Panc1 (cell line): ENCODE results near the gene SERPINA3. TPM values are rescaled to one million over a fixed set of nuclear protein-coding genes. Genes with fewer than 3 reads are reported as not detected.

Source experiments
- ATAC-seq: fragments of 200-7000 bp; cut with Tn5 transposase; 2 replicates; pipeline ENCODE4 v1.9.1; 2020; ENCODE audit warnings: mild to moderate bottlenecking, moderate library complexity
- BruUV-seq: library from RNA; stranded (reverse); fragments of 400-500 nt; replicated peaks from 2 replicates; lab custom pipeline; 2021; lab: Mats Ljungman, UMichigan
- CTCF ChIA-PET: fragments of 300-600 bp; sonication (Branson Sonifier 250); formaldehyde crosslinking; loops from one replicate; lab custom pipeline; 2022; ENCODE audit warnings: antibody characterized with exemption; lab: Charles Lee
- POLR2A ChIA-PET: fragments of 300-600 bp; sonication (Branson Sonifier 250); formaldehyde crosslinking; loops from one replicate; lab custom pipeline; 2022; ENCODE audit warnings: antibody characterized with exemption; lab: Charles Lee
- DNase-seq: peaks from one replicate; pipeline ENCODE4 v3.0.0-alpha.2; 2010; ENCODE audit warnings: low read depth, low spot score
- H3K27ac ChIP-seq: 2 replicates; pipeline ENCODE4 v1.5.1; 2011; ENCODE audit warnings: mild to moderate bottlenecking, low read length, inconsistent platforms
- H3K27me3 ChIP-seq: fragments of 200-500 bp; sonication (Bioruptor generic); 2 replicates; pipeline ENCODE4 v1.6.0; 2014; ENCODE audit warnings: low read length, inconsistent platforms; ENCODE audit not compliant: control insufficient read depth, insufficient read depth
- H3K36me3 ChIP-seq: fragments of 200-500 bp; sonication (Bioruptor generic); 2 replicates; pipeline ENCODE4 v1.5.1; 2014; ENCODE audit warnings: inconsistent platforms, mild to moderate bottlenecking, low read length, moderate library complexity; ENCODE audit not compliant: control insufficient read depth, insufficient read depth
- H3K4me1 ChIP-seq: 2 replicates; pipeline ENCODE4 v1.5.1; 2011; ENCODE audit warnings: inconsistent platforms, mild to moderate bottlenecking, low read length, moderate library complexity; ENCODE audit not compliant: control insufficient read depth, insufficient read depth
- H3K4me3 ChIP-seq, 2 experiments: 2 replicates each; pipeline ENCODE4 v1.5.1; 2011 to 2012; ENCODE audit warnings: low read depth in 2 of 2, low read length in 2 of 2, mild to moderate bottlenecking in 2 of 2, inconsistent platforms in 1 of 2, moderate library complexity in 1 of 2
- H3K9me3 ChIP-seq: fragments of 200-500 bp; sonication (Bioruptor generic); 2 replicates; pipeline ENCODE4 v1.5.1; 2014; ENCODE audit warnings: low read depth, mild to moderate bottlenecking, inconsistent platforms, low read length, moderate library complexity; ENCODE audit not compliant: control insufficient read depth, insufficient read depth
- POLR2AphosphoS5 ChIP-seq: IDR thresholded peaks from 2 replicates; pipeline ENCODE4 v1.6.1; 2012; ENCODE audit warnings: mild to moderate bottlenecking, low read depth, low read length, moderate library complexity
- SIN3A ChIP-seq: IDR thresholded peaks from 2 replicates; pipeline ENCODE4 v1.6.1; 2012; ENCODE audit warnings: low read depth, mild to moderate bottlenecking, low read length, moderate library complexity, borderline replicate concordance; ENCODE audit not compliant: insufficient read depth
- TCF7L2 ChIP-seq: IDR thresholded peaks from 2 replicates; pipeline ENCODE4 v1.6.1; 2011; ENCODE audit warnings: mild to moderate bottlenecking, low read depth, low read length, inconsistent platforms
- in situ Hi-C: cut with HindIII; loops from 2 replicates; pipeline ENCODE4 v1.10.0; 2016; ENCODE audit warnings: low sequenced_read_pairs, low pct_unique_long_range_greater_than_20kb
- intact Hi-C: fragments of 100-400 bp; cut with micrococcal nuclease; formaldehyde crosslinking; loops from one replicate; pipeline ENCODE4 v1.10.0; 2022; ENCODE audit not compliant: unreplicated experiment
- total RNA-seq: library from RNA; stranded (reverse); gene quantifications from one replicate; pipeline ENCODE4 v1.2.1, GENCODE V29; 2021; ENCODE audit not compliant: unreplicated experiment
- TF ChIP-seq, protein P1 (sequence below): fragments of 450-650 bp; IDR thresholded peaks from 2 replicates; pipeline ENCODE4 v1.5.1; 2017; ENCODE audit warnings: mild to moderate bottlenecking
- TF ChIP-seq, protein P2 (sequence below), 2 experiments: IDR thresholded peaks; 2 replicates each; pipeline ENCODE4 v1.6.1; 2011 to 2012; ENCODE audit warnings: low read depth in 2 of 2, control low read depth in 1 of 2, low read length in 1 of 2, mild to moderate bottlenecking in 1 of 2, moderate library complexity in 1 of 2; ENCODE audit not compliant: insufficient read depth in 1 of 2

The SERPINA3 gene
- total RNA-seq, 1 experiment from 2014 or later, result 5.7 TPM

DNA sequence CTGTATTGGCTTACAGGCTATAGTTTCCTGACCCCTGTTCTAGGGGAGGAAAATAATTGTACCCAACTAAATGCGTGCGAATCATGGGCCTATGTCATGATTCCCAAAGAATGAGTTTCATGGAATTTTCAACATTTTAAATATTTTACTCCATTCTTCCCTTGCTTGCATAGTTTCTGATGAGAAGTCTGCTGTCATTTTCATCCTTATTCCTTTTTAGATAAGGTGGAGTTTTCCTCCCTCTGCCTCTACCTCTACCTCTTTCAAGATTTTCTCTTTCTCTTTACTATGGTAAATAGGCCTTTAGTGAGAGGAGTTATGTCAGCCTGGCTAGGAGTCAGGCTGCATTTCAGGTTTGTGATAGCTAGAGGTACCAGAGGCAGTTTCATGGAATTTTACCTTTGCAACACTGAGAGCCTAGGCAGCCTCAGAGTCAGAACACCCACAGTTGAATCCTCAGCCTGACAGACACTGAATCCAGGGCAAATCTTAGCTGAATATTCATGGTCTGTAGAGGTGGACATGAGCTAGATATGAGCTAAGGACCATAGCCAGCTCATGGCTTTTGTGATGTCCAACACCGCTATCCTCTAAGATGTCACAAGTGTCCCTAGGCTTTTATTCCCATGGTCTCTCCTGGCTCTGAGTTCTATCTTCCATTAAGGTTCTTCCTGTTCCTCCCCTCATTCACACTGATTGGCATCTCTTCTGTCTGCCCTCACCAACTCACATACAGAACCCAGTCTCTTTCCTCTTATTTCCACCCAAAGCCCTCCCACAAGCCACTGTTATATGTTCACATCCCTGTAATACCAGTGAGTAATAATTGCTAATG lies 6.0 kb downstream of the SERPINA3 start:
- CTCF ChIA-PET, result no interaction called here
- intact Hi-C loops, result no loop called here

DNA sequence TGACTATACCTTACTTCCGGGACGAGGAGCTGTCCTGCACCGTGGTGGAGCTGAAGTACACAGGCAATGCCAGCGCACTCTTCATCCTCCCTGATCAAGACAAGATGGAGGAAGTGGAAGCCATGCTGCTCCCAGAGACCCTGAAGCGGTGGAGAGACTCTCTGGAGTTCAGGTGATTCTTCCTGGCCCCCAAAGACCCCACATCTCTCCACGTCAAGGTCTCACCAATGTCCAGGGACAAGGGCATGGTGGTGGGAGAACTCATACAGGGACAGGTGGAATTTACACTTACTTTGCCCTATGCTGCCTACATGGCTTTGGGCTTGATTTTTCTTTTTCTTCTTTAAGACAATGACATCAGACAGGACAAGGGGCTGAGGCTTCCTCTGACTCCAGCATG lies 7.1 kb downstream of the SERPINA3 start:
- ATAC-seq (no peak), DNase-seq (no peak)
- Histone ChIP-seq H3K4me1 (no peaks in the 10 kb centered on the region), H3K9me3 (peaks cover 9% of the 10 kb centered on the region), H3K27me3 (no peaks in the 10 kb centered on the region), H3K27ac (no peak overlapping the region), H3K4me3 (no peak overlapping the region), H3K36me3 (no peaks in the 10 kb centered on the region)
- TF ChIP-seq, protein P1, sequence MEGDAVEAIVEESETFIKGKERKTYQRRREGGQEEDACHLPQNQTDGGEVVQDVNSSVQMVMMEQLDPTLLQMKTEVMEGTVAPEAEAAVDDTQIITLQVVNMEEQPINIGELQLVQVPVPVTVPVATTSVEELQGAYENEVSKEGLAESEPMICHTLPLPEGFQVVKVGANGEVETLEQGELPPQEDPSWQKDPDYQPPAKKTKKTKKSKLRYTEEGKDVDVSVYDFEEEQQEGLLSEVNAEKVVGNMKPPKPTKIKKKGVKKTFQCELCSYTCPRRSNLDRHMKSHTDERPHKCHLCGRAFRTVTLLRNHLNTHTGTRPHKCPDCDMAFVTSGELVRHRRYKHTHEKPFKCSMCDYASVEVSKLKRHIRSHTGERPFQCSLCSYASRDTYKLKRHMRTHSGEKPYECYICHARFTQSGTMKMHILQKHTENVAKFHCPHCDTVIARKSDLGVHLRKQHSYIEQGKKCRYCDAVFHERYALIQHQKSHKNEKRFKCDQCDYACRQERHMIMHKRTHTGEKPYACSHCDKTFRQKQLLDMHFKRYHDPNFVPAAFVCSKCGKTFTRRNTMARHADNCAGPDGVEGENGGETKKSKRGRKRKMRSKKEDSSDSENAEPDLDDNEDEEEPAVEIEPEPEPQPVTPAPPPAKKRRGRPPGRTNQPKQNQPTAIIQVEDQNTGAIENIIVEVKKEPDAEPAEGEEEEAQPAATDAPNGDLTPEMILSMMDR, result no peak
- TF ChIP-seq, protein P2, sequence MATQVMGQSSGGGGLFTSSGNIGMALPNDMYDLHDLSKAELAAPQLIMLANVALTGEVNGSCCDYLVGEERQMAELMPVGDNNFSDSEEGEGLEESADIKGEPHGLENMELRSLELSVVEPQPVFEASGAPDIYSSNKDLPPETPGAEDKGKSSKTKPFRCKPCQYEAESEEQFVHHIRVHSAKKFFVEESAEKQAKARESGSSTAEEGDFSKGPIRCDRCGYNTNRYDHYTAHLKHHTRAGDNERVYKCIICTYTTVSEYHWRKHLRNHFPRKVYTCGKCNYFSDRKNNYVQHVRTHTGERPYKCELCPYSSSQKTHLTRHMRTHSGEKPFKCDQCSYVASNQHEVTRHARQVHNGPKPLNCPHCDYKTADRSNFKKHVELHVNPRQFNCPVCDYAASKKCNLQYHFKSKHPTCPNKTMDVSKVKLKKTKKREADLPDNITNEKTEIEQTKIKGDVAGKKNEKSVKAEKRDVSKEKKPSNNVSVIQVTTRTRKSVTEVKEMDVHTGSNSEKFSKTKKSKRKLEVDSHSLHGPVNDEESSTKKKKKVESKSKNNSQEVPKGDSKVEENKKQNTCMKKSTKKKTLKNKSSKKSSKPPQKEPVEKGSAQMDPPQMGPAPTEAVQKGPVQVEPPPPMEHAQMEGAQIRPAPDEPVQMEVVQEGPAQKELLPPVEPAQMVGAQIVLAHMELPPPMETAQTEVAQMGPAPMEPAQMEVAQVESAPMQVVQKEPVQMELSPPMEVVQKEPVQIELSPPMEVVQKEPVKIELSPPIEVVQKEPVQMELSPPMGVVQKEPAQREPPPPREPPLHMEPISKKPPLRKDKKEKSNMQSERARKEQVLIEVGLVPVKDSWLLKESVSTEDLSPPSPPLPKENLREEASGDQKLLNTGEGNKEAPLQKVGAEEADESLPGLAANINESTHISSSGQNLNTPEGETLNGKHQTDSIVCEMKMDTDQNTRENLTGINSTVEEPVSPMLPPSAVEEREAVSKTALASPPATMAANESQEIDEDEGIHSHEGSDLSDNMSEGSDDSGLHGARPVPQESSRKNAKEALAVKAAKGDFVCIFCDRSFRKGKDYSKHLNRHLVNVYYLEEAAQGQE (IDR thresholded peaks at IDR 0.05; ENCODE audit: insufficient read depth in 1 of 2, low read depth in 2 of 2, low read length in 1 of 2), result no peak
- no peak for TF ChIP-seq POLR2AphosphoS5
- TF ChIP-seq TCF7L2, result no peak
- TF ChIP-seq SIN3A, result no peak
- POLR2A ChIA-PET, result no interaction called here
- CTCF ChIA-PET, result no interaction called here
- BruUV-seq, result no TSS peak
- intact Hi-C loops (no loop called here), in situ Hi-C loops (no loop called here)

More for the DNA sequence above, 6.0 kb downstream of the SERPINA3 start:
- Histone ChIP-seq H3K27ac (no peak overlapping the region), H3K9me3 (peaks cover 9% of the 10 kb centered on the region), H3K36me3 (no peaks in the 10 kb centered on the region), H3K4me1 (no peaks in the 10 kb centered on the region), H3K27me3 (no peaks in the 10 kb centered on the region), H3K4me3 (no peak overlapping the region)
- BruUV-seq, result no TSS peak
- DNase-seq (no peak), ATAC-seq (no peak)
- in situ Hi-C loops, result no loop called here
- TF ChIP-seq, protein P2 (IDR thresholded peaks at IDR 0.05; ENCODE audit: insufficient read depth in 1 of 2, low read depth in 2 of 2, low read length in 1 of 2), result no peak
- TF ChIP-seq POLR2AphosphoS5 (no peak), SIN3A (no peak), TCF7L2 (no peak)
- TF ChIP-seq, protein P1, result no peak
- POLR2A ChIA-PET, result no interaction called here
